HG03575 (cell line): ENCODE results near the gene CMC1.
A peak's percentile ranks its signal among the peaks of the same experiment; 100 is the strongest.
"Not testable (repeated sequence)": the region's sequence is repeated elsewhere in the genome, so short reads cannot be mapped to it uniquely, and the experiment has no call there.

Source experiments
- ATAC-seq: cut with Tn5 transposase; IDR thresholded peaks from one replicate; pipeline ENCODE4 v1.9.1; 2021; ENCODE audit not compliant: unreplicated experiment, insufficient number of reproducible peaks, low FRiP score; ENCODE audit errors: extremely low read depth

CMC1 gene, protein sequence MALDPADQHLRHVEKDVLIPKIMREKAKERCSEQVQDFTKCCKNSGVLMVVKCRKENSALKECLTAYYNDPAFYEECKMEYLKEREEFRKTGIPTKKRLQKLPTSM

DNA sequence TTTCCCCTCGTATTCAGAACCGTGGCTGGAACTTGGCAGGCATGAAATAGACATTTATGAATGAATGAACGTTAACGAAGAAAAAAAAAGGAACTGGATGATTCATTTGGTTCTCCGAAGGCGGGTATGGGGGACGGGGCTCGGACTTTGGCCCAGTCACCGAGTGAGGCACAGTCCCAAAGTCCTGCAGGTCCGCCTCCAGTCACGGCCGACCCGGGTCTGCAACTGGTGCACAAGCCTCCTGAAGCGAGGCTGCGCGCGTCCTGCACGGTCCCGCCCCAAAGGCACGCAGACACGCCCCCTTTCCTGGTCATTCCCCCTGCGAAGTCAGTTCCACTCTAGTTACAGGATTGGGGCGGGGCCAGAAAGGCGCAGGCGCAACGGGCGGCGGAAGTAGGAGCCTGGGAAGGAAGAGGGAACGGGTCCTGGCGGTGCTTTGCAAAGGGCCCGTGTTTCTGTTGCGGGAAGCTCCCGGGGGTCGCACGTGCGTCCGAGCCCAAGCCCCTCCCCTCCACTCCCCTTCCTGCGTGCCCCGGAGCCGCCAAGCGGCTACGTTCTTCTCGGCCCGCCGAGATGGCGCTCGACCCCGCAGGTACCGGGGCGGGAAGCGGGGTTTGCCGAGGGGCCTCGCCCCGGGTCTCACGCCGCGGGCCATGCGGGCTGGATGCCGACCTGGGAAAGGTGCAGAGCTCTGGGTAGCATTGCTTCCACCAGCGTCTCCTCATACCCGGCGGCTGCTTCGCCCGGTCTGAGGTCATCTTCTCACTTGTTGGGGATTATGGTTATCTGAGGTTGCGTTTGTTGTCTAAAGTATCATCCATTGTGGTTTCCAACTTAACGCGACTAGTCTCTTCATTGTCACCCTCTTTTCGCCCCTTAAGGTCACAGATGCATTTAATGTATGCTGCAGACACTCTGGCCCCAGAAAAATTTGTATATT, at the start of gene CMC1:
Gene CMC1, plus strand, starts transcription at position 399 of the 940 bp plus-strand sequence. Its CDS starts 175 bp downstream, at position 574.
- ATAC-seq = peak; percentile 93

DNA sequence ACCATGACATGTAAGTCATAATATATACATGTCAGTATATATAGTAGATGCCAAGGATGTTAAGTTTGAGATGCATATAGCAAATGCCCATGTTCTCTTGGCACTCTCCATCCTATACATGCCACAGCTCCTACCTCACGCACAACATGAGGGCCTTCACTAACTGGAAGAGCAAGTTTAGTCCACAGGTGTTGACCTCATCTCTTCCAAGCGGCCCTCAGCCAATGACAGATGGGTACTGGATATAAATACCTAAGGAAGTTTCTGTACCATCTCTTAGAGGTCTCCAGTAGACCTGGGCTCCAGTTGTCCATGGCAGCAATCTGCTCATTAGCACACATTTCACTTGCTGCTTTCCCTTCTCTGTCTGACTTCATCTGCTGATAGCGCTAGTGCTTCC, 43.3 kb upstream of the CMC1 start:
- no peak for ATAC-seq

DNA sequence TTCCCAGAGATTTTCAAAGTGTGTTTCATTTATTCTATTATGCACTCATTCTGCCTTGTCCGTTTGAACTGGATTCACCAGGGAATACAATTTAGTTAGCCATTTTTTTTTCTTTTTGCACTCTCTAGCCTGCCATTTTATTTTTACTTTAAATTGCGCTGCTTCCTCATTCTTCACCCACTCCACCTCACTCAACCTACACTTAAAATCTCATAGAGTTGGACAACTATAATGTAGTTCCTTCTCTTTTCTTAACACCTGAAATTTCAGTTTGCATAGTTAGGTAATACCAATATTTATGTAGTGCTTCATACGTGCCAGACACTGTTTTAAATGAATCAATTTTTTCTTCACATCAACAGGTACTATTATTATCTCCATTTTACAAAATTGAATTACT, 42.4 kb upstream of the CMC1 start:
- no peak for ATAC-seq

DNA sequence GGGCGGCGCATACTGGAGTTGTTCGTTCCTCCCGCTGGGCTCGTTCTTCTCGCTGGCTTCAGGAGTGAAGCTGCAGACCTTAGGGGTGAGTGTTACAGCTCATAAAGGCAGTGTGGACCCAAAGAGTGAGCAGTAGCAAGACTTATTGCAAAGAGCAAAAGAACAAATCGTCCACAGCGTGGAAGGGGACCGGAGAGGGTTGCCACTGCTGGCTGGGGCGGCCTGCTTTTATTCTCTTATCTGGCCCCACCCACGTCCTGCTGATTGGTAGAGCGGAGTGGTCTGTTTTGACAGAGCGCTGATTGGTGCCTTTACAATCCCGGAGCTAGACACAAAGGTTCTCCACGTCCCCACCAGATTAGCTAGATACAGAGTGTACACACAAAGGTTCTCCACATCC, 41.8 kb upstream of the CMC1 start:
- ATAC-seq = not testable (repeated sequence)

DNA sequence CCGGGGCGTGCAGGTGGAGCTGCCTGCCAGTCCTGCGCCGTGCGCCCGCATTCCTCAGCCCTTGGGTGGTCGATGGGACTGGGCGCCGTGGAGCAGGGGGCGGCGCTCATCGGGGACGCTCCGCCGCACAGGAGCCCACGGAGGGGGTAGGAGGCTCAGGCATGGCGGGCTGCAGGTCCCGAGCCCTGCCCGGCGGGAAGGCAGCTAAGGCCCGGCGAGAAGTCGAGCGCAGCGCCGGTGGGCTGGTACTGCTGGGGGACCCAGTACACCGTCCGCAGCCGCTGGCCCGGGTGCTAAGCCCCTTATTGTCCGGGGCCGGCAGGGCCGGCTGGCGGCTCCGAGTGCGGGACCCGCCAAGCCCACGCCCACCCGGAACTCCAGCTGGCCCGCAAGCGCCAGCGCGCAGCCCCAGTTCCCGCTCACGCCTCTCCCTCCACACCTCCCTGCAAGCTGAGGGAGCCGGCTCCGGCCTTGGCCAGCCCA, 41.0 kb upstream of the CMC1 start:
- not testable (repeated sequence) for ATAC-seq

DNA sequence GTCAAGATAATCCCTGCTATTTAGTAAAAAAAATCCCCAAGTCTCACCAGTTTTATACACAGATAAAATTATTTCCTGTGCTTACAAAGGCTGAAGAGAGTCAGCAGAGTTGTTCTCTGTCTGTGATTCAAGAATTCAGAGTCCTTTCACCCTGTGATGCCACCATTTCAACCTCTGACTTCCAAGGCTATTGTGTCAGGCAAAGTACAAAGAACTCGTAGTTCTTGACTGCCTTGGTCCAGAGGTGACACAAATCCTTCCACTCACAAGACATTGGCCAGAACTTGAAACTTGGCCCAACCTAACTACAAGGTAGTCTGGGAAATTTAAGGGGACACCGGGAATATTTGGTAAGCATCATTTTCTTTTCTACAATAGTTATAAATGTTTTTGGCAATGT, 34.9 kb upstream of the CMC1 start:
- no peak for ATAC-seq

DNA sequence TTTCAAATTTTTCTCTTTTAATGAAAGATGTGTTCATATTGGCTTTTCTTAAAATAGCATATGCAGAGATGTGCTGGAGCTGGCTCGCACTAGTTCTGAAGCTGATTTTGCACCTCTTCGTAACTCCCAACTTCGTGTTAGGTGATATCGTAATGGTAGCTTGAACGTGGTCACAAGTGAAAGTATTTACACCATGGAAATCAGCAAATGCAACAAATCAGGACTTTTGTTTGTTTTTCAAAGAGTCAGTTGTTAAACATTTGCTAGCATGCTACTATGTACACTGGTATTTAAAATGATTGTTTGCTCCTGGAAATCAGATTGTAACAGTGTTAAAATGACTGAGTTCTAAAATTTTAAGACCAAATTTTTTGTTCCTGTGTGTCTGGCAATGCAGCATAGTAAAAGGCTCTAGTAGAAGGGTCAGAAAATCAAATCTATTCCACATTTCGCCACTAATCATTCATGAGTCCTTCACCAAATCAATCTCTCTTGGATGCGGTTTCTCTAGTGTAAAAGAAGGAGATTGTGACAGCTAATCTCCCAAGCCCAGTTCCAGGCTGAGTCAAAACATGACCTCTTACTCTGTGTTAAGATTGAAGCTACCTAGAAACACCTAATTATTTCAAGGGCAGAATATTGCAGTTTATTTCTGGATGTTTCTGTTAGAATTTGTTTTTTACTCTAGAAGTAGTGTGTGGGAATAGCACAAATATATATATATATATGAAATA, 34.3 kb upstream of the CMC1 start:
- ATAC-seq = no peak

DNA sequence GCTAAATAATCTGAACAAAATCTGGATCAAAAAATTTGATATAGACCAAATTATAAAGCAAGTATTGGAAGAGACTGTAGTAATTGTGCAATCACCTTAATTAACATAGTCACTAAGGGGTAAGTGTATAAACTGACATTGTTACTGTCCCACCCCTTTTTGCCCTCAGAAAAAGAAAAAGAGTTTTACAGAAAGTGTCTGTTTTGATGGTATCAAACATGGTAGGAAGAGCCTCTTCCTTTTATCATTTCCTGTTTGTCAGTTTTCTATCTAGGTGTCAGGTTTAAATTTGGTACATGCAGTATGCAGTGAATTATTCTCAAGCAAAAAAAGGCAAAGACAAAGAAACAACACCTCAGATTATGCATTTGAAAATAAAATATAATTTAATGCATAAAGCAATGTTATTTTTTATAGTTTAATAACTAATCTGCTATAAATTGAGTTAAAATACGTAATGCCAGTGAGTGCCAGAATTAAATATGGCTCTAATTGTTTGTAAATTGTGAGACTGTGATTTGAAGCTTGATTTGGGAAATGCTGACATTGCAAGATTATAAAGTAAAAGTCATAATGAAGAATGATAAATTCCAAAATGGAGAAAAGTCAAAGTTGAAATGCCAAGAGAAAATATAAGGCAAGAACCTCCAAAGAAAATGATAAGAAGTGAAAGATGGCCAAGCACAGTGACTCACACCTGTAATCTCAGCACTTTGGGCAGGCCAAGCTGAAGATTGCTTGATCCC, 30.3 kb upstream of the CMC1 start:
- ATAC-seq = no peak

DNA sequence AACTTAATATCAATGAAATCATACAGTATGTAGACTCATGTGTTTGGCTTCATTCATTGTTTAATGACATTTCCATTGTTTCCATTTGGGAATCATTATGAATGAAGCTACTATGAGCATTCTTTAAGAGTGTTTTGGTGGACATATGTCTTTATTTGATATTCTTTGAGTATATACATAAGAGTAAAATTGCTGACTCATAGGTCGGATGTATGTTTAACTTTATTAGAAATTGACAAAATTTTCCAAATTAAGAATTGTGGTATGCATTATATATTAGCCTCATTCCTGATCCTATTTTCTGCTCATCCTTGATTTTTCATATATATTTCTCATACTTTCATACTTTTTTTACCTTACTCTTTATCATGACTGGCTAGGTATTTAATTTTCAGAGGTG, 28.7 kb upstream of the CMC1 start:
- ATAC-seq = no peak

DNA sequence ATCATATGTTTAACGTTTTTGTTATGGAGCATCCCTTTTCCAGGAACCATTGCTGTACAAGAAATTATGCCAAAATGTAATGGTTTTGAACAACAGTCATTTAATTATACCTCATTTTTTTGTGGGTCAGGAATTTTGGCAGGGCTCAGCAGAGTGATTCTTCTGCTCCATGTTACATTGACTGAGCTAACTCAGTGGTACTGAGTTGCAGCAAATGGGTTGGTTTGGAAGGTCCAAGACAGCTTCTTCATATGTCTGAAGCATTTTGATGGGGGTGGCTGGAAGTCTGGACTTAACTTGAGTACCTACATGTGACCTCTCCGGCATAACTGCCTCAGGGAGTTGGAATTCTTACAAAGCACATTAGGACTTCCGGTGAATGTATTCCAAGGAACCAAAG, 26.0 kb upstream of the CMC1 start:
- ATAC-seq = no peak

DNA sequence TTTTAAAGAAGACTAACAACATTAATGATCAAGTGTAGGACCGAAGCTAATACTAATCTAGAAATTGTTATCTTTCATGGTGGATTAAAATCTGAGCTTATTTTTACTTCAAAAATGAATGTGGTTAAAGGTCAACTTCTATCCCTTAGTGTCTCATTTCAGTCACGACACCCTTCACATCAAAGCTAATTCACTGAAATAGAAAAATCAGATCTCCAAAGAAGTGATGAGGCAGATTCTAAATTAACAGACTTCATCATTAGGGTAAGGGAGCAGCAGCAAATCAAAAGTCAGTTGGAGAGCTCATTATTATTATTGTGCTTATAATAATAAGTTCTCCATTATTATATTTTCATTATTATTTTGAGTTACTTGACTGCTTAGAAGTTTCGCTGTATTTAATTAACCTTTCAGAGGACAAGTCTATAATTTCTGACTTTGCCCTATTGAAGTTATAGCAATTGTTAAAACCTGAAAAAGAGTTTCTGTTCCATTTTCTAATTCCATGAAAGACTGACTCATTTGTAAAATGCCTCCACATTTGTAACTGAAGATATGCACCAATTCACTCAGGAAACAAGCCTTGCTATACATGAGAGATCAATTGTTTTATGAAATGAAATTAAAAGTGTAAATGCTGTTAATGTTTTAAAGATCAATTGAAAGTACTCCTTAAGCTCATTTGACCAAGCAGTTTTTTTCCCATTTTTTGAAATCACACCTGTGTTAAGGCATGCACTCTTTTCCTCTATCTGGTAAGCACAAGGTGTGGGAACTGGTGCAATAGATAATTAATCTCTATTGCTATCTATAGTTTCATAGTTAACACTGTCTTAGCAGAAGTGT, 23.1 kb upstream of the CMC1 start:
- no peak for ATAC-seq

DNA sequence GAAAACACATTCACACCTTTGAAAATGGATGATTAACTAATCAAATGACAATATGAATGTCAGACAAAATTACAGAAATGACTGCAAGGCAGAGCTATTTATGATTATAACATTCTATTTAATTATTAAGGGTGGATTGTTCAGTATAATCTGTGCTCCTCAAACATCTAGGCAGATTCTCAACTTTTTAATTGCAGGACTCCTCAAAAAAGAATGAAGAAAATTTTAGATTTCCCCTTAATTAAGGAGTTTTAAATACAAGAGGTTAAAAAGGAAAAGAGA, 22.6 kb upstream of the CMC1 start:
- ATAC-seq = no peak

DNA sequence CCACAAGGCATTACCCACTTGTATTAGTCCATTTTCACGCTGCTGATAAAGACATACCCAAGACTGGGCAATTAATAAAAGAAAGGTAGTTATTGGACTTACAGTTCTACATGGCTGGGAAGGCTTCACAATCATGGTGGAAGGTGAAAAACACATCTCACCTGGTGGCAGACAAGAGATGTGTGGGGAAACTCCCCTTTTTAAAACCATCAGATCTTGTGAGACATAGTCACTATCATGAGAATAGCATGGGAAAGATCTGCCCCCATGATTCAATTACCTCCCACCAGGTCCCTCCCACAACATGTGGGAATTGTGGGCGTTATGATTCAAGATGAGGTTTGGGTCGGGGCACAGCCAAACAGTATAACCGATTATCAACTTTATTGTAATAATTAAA, 17.0 kb upstream of the CMC1 start:
- ATAC-seq = no peak

DNA sequence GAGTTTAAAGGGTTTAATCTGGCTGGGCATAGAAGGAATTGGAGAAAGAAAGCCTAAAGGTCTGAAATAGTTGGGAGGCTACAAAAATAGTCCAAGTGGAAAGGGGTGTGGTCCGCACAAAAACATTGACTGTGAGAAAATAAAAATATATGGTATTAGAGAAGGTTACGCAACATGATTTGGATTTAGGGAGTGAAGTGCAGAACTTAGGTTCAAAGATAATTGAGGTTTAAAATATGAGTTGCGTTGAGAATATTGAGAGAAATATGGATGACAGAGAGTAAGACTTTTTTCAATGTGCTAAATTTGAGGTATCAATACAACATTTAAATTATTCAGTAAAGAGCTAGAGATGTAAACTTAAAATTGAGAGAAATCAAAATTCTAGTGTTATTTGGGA, 15.4 kb upstream of the CMC1 start:
- ATAC-seq = no peak

DNA sequence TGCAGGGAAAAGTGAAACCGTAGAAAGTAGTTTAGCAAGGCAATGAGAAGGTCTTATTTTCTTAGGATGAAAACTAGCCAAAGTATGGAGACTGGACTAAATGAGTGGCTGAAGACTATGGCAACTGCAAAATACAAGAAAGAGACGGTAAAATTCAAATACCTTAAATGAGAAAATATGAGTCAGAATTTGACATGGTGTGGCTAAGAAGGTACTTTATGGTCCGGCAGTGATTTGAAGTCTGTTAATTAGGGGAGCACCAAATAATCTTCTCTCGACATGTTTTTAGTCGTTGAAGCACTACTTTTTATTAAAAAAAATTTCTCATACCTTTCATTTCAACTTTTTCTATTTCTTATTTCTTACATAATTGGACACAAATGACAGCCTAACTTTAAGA, 12.8 kb upstream of the CMC1 start:
- ATAC-seq = no peak

DNA sequence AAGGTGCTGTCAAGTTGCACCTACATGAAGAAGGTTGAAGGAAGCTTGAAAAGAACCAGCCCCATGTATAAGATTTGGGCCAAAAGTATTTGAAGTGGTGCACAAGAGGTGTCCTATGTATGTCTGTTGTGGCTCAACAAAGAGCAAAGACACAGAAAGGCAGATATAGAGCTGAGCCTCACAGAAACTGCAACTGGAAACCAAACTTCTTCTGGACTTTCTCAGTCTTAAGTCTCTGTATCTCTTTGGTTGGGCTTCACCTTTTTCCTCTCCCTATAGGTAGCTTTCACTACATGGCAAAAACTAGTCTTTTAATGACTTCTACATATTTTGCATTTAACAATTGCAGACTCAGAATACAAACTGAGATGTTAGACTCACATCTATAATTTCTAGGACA, 8.8 kb upstream of the CMC1 start:
- ATAC-seq = no peak

DNA sequence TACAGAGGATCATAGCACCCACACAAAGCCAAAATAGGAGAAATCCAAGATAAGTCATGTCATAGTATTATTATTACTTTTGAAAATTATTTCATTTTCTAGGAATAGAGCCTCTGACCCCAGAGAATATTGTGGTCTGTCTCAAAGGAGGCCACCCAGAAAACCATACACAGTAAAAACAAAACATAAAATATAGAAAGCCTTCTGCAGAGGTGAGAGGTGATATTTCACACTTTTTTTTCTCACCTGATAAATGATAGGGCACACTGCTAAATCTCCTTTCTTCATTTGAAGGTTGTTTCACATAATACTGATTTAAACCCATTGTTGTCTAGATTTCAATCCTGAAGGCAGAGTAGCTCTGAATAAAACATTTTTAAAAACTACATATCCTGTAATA, 7.0 kb upstream of the CMC1 start:
- ATAC-seq = no peak

DNA sequence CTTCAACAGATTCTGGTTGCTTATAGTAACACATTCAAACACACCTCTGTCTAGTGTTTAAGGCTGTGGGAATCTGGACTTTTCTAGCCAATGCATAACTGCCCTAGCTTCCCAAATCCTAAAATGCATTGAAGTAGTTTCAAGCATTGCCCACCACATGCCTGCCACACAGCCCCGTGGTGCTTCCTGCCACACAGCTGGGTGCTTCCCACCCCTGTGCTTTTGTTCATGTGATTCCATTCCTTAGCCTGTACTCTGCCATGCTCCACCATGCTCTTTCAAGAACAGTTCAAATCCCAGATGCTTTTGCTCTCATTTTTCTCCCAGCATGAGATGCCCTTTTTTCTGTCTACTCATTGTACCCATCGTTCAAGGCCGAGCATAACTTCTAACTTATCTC, 2.3 kb upstream of the CMC1 start:
- ATAC-seq = no peak

DNA sequence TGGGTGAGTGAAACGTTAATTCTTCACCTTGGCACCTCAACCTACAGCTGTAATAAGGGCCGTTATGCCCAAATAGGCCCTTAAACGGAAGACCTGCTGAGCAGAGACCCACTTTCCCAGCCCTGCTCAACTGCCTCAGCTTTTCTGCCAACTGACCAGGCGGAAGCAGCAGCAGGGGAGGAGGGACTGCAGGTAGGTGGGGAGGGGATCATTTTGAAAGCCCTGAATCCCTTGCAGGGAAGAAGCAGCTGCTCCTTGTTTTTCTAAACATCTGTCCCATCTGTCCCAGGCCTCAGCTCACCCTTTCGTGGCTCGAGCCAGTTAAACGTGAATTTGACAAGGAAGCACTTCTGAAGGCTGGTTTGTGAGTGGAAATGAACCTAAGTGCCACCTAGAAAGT, 978 bp upstream of the CMC1 start:
- ATAC-seq = no peak
